ENCODE data around the gene CKLF.
"Not testable (repeated sequence)": the region's sequence is repeated elsewhere in the genome, so short reads cannot be mapped to it uniquely, and the experiment has no call there.

GRCh38 chr16:66596559-66596958 is 44.2 kb downstream of the CKLF start:
- not testable (repeated sequence) for TF ChIP-seq CTCF, POLR2A, EP300 (IDR thresholded peaks at IDR 0.05)
